H9 (cell line): ENCODE measurements around the gene ZBTB16. TPM values are rescaled to one million over a fixed set of nuclear protein-coding genes. Genes with fewer than 3 reads are reported as not detected.

ENCODE experiments used
- DNase-seq: peaks from one replicate; pipeline ENCODE4 v3.0.0-alpha.2; 2017
- H2AFZ ChIP-seq: one replicate; pipeline ENCODE4 v1.6.1; 2013; ENCODE audit warnings: mild to moderate bottlenecking, low read length, control low read depth, moderate library complexity
- H2AK5ac ChIP-seq: 2 replicates; pipeline ENCODE4 v1.6.1; 2013; ENCODE audit warnings: low read length, control low read depth, mixed read lengths; ENCODE audit not compliant: insufficient read length
- H2BK120ac ChIP-seq: one replicate; pipeline ENCODE4 v1.6.1; 2013; ENCODE audit warnings: low read depth, mild to moderate bottlenecking, low read length, control low read depth, inconsistent platforms; ENCODE audit not compliant: poor library complexity, severe bottlenecking
- H2BK12ac ChIP-seq: 2 replicates; pipeline ENCODE4 v1.6.1; 2013; ENCODE audit warnings: low read length, control low read depth, mixed read lengths, low read depth; ENCODE audit not compliant: insufficient read length
- H2BK15ac ChIP-seq: 2 replicates; pipeline ENCODE4 v1.6.1; 2013; ENCODE audit warnings: low read depth, low read length, control low read depth
- H2BK20ac ChIP-seq: one replicate; pipeline ENCODE4 v1.6.1; 2013; ENCODE audit warnings: low read depth, mild to moderate bottlenecking, low read length, control low read depth, inconsistent platforms; ENCODE audit not compliant: poor library complexity, severe bottlenecking
- H2BK5ac ChIP-seq: 2 replicates; pipeline ENCODE4 v1.6.1; 2013; ENCODE audit warnings: low read length, control low read depth, mixed read lengths; ENCODE audit not compliant: insufficient read length
- H3K14ac ChIP-seq: 2 replicates; pipeline ENCODE4 v1.6.1; 2013; ENCODE audit warnings: low read length, control low read depth; ENCODE audit not compliant: insufficient read depth
- H3K18ac ChIP-seq: 2 replicates; pipeline ENCODE4 v1.6.1; 2013; ENCODE audit warnings: low read depth, mild to moderate bottlenecking, mixed read lengths, low read length, control low read depth; ENCODE audit not compliant: insufficient read length
- H3K23ac ChIP-seq: 2 replicates; pipeline ENCODE4 v1.6.1; 2013; ENCODE audit warnings: low read length, control low read depth, mixed read lengths, low read depth; ENCODE audit not compliant: insufficient read length
- H3K23me2 ChIP-seq: 2 replicates; pipeline ENCODE4 v1.6.1; 2013; ENCODE audit warnings: low read depth, mild to moderate bottlenecking, mixed read lengths, low read length, control low read depth; ENCODE audit not compliant: insufficient read length, poor library complexity, severe bottlenecking
- H3K27ac ChIP-seq: 2 replicates; pipeline ENCODE4 v1.5.1; 2013; ENCODE audit warnings: low read length, control low read depth, mixed read lengths, low read depth; ENCODE audit not compliant: insufficient read length
- H3K27me3 ChIP-seq: 2 replicates; pipeline ENCODE4 v1.6.1; 2013; ENCODE audit warnings: low read length, control low read depth, inconsistent platforms; ENCODE audit not compliant: insufficient read depth
- H3K4ac ChIP-seq: 2 replicates; pipeline ENCODE4 v1.6.1; 2013; ENCODE audit warnings: low read depth, mild to moderate bottlenecking, control low read depth, inconsistent platforms, low read length, moderate library complexity
- H3K4me1 ChIP-seq: 2 replicates; pipeline ENCODE4 v1.6.1; 2013; ENCODE audit warnings: low read length, control low read depth, inconsistent platforms; ENCODE audit not compliant: insufficient read depth
- H3K4me2 ChIP-seq: 2 replicates; pipeline ENCODE4 v1.6.1; 2013; ENCODE audit warnings: low read length, control low read depth, mixed read lengths; ENCODE audit not compliant: insufficient read length, insufficient read depth
- H3K56ac ChIP-seq: 2 replicates; pipeline ENCODE4 v1.6.1; 2013; ENCODE audit warnings: low read depth, mild to moderate bottlenecking, mixed read lengths, low read length, control low read depth; ENCODE audit not compliant: insufficient read length
- H3K79me1 ChIP-seq: 2 replicates; pipeline ENCODE4 v1.6.1; 2013; ENCODE audit warnings: low read depth, mild to moderate bottlenecking, moderate library complexity, low read length, control low read depth, inconsistent platforms; ENCODE audit not compliant: insufficient read depth, poor library complexity, severe bottlenecking
- H3K79me2 ChIP-seq: 2 replicates; pipeline ENCODE4 v1.6.1; 2013; ENCODE audit warnings: low read length, control low read depth, inconsistent platforms; ENCODE audit not compliant: insufficient read depth
- H3K9ac ChIP-seq: 2 replicates; pipeline ENCODE4 v1.6.1; 2013; ENCODE audit warnings: low read length, control low read depth, mixed read lengths; ENCODE audit not compliant: insufficient read length; ENCODE audit errors: extremely low read depth
- H3K9me3 ChIP-seq: one replicate; pipeline ENCODE4 v1.6.1; 2013; ENCODE audit warnings: low read depth, low read length, inconsistent platforms; ENCODE audit not compliant: control insufficient read depth
- H3T11ph ChIP-seq: one replicate; pipeline ENCODE4 v1.6.1; 2013; ENCODE audit warnings: mild to moderate bottlenecking, low read length, control low read depth, inconsistent platforms
- H4K20me1 ChIP-seq: one replicate; pipeline ENCODE4 v1.6.1; 2013; ENCODE audit not compliant: control insufficient read depth, insufficient read length, insufficient read depth
- H4K5ac ChIP-seq: 2 replicates; pipeline ENCODE4 v1.6.1; 2013; ENCODE audit warnings: low read depth, mild to moderate bottlenecking, mixed read lengths, low read length, control low read depth; ENCODE audit not compliant: insufficient read length
- H4K8ac ChIP-seq: replicated peaks from 2 replicates; pipeline ENCODE4 v1.6.1; 2013; ENCODE audit warnings: low read length, control low read depth, mixed read lengths, low read depth; ENCODE audit not compliant: insufficient read length
- H4K91ac ChIP-seq: 2 replicates; pipeline ENCODE4 v1.6.1; 2013; ENCODE audit warnings: low read depth, mild to moderate bottlenecking, moderate library complexity, mixed read lengths, low read length, control low read depth; ENCODE audit not compliant: insufficient read length
- H3K27ac Mint-ChIP-seq, 3 experiments: 2 replicates in 2 of 3; 3 replicates in 1 of 3; pipeline ENCODE4 v1.8.0; 2020 to 2021; ENCODE audit warnings: mixed read lengths in 3 of 3, mild to moderate bottlenecking in 1 of 3, moderate library complexity in 1 of 3
- H3K27me3 Mint-ChIP-seq: 2 replicates; pipeline ENCODE4 v1.8.0; 2021; ENCODE audit warnings: low read depth, mild to moderate bottlenecking, moderate library complexity, mixed read lengths
- H3K36me3 Mint-ChIP-seq, 3 experiments: 2 replicates in 2 of 3; 3 replicates in 1 of 3; pipeline ENCODE4 v1.8.0; 2020 to 2021; ENCODE audit warnings: low read depth in 3 of 3, mixed read lengths in 3 of 3; ENCODE audit not compliant: insufficient read depth in 1 of 3
- H3K4me1 Mint-ChIP-seq, 2 experiments: 2 replicates each; pipeline ENCODE4 v1.8.0; 2020; ENCODE audit warnings: mixed read lengths in 2 of 2
- H3K4me3 Mint-ChIP-seq, 2 experiments: 2 replicates in 1 of 2; 3 replicates in 1 of 2; pipeline ENCODE4 v1.8.0; 2020 to 2021; ENCODE audit warnings: mild to moderate bottlenecking in 2 of 2, mixed read lengths in 2 of 2, moderate library complexity in 1 of 2
- H3K9me3 Mint-ChIP-seq, 2 experiments: 2 replicates in 1 of 2; 3 replicates in 1 of 2; pipeline ENCODE4 v1.8.0; 2020; ENCODE audit warnings: mild to moderate bottlenecking in 2 of 2, mixed read lengths in 2 of 2, moderate library complexity in 1 of 2
- CTCF ChIP-seq: fragments of 200-600 bp; sonication (generic); conservative IDR thresholded peaks from 3 replicates; pipeline ENCODE4 v1.8.0; 2021; ENCODE audit warnings: antibody characterized with exemption, mild to moderate bottlenecking
- WGBS: extraction: QIAGEN DNeasy Blood & Tissue Kit; methylation state at CpG from one replicate; pipeline ENCODE4 v1.1.7; 2013; ENCODE audit warnings: missing lambda C conversion rate, low lambda C conversion rate, mixed read lengths; ENCODE audit not compliant: insufficient read length; ENCODE audit errors: extremely low coverage; 5-methylcytosine and 5-hydroxymethylcytosine counted together
- total RNA-seq: library from RNA; stranded (reverse); gene quantifications from 2 replicates; pipeline ENCODE4 v1.2.1, GENCODE V29; 2021

The ZBTB16 gene
- total RNA-seq, 1 experiment from 2014 or later = not detected

- H4K91ac ChIP-seq = no peak overlapping the region
- H3K9me3 ChIP-seq = no peaks in the 10 kb centered on the region
- Mint-ChIP-seq H3K36me3 (no peaks in the 10 kb centered on the region), H3K4me3 (no peak overlapping the region), H3K9me3 (no peaks in the 10 kb centered on the region; a peak in 1 of 5 replicates), H3K27ac (no peak overlapping the region), H3K4me1 (peaks cover 6 to 25% of the 10 kb centered on the region in 2 experiments), H3K27me3 (peaks cover 25% of the 10 kb centered on the region)
- no peak overlapping the region for H2BK5ac ChIP-seq
- H2BK12ac ChIP-seq = no peak overlapping the region
- H4K20me1 ChIP-seq = no peaks in the 10 kb centered on the region
- H2AFZ ChIP-seq = no peak overlapping the region
- H4K5ac ChIP-seq = no peak overlapping the region
- no peak overlapping the region for H3K4ac ChIP-seq
- no peak overlapping the region for H2AK5ac ChIP-seq
- H3K27ac ChIP-seq = no peak overlapping the region
- no peak overlapping the region for H3K9ac ChIP-seq
- WGBS = no CpG with 5 or more reads among the region's 11 CpGs
- no peak overlapping the region for H2BK120ac ChIP-seq
- H3K18ac ChIP-seq = no peak overlapping the region
- no peak overlapping the region for H2BK20ac ChIP-seq
- H3K14ac ChIP-seq = no peak overlapping the region
- no peak for DNase-seq
- H3K79me2 ChIP-seq = no peaks in the 10 kb centered on the region
- no peaks in the 10 kb centered on the region for H3K23me2 ChIP-seq
- H3K4me1 ChIP-seq = 0 out of 2 replicates have a peak, but pooled peaks cover 3% of the 10 kb centered on the region
- no peak overlapping the region for H3T11ph ChIP-seq
- H3K23ac ChIP-seq = no peak overlapping the region
- H3K4me2 ChIP-seq = no peak overlapping the region
- H3K56ac ChIP-seq = no peak overlapping the region
- no peak for TF ChIP-seq CTCF
- no peak overlapping the region for H4K8ac ChIP-seq
- H2BK15ac ChIP-seq = no peak overlapping the region
- no peaks in the 10 kb centered on the region for H3K79me1 ChIP-seq
- H3K27me3 ChIP-seq = no peaks in the 10 kb centered on the region
Observed at GRCh38 chr11:114247070-114247789, 187.7 kb downstream of the ZBTB16 start.
